GM12875 (cell line): ENCODE data around the gene FCAMR.

Source experiments
- H3K4me3 ChIP-seq: one replicate; pipeline ENCODE4 v1.5.1; 2011; ENCODE audit warnings: low read depth, low read length, control low read depth
- TF ChIP-seq, protein P1 (sequence below): IDR thresholded peaks from 2 replicates; pipeline ENCODE4 v1.5.1; 2011; ENCODE audit warnings: low read depth, mild to moderate bottlenecking, control low read depth, inconsistent platforms, low read length, moderate library complexity, borderline replicate concordance; ENCODE audit not compliant: insufficient read depth

The FCAMR gene

DNA sequence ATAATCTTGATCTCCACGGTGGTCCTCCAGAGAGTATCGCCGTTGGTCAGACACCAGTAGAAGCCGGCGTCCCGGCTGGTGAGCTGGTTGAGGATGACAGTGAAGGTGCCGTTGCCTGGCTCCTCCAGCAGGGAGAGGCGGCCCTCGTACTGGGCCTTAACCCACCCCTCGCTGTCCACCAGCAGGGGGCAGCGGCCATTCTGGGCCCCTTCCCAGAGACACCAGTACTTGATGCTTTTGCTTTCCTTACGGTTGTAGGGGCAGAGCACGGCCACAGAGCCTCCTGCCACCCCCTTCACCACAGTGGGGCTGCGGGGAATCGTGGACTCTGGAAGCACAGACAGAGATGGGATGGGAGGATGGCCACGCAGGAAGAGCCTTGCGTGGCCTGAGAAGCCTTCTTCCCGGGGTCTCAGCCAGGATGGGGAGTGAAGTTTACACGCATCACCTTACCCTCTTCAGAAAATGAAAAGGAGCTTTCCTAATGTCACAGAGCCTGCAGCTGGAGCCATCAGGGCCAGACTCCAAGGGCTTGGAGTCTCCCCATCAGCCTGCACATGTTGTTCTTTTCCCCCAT lies 34.7 kb downstream of the FCAMR start:
- TF ChIP-seq, protein P1, sequence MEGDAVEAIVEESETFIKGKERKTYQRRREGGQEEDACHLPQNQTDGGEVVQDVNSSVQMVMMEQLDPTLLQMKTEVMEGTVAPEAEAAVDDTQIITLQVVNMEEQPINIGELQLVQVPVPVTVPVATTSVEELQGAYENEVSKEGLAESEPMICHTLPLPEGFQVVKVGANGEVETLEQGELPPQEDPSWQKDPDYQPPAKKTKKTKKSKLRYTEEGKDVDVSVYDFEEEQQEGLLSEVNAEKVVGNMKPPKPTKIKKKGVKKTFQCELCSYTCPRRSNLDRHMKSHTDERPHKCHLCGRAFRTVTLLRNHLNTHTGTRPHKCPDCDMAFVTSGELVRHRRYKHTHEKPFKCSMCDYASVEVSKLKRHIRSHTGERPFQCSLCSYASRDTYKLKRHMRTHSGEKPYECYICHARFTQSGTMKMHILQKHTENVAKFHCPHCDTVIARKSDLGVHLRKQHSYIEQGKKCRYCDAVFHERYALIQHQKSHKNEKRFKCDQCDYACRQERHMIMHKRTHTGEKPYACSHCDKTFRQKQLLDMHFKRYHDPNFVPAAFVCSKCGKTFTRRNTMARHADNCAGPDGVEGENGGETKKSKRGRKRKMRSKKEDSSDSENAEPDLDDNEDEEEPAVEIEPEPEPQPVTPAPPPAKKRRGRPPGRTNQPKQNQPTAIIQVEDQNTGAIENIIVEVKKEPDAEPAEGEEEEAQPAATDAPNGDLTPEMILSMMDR = peak; percentile 81
- no peak overlapping the region for H3K4me3 ChIP-seq

DNA sequence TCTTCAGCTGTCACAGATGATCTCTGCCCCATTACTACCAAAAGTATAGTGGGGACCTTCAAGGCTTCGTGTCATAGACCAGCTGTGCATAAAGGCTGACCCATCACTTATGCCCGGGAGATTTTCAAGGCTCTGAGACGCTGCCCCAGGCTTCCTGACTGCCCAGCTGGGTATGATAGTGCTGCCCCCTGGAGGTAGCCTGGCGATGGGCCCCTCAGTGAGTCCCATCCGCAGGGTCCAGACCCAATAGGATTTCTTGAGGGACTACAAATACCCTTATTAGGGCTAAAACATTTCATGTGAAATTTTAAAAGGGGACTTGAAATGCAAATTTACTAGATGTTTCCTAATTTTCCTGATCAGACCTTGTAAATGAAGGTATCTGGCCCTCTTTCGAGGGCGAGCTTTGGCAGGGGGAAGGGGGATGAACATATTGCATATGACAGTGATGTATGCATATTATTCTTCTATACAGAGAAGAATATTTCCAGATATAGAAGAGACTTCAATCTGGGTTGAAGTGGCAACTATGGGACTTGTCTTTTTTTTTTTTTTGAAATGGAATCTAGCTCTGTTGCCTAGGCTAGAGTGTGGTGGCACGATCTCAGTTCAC lies 36.8 kb downstream of the FCAMR start:
- TF ChIP-seq, protein P1 = peak; percentile 88

DNA sequence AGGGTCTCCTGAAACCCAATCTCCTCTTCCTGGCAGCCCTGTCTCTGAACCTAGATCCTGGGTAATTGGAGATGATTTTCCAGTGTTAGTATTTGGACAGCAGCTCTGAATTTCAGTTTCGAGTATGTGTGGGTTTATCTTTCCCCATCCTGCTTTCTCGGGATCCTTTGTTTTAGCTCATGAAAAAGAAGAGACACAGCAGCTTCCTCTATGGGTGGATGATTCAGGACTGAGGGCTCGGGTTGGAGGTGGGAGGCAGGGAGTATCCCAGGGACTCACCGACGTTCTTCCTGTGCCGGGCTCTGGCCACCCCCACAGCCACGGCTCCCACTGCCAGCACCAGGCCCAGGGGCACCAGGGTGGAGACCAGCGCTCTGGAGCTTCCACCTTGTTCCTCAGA lies 38.1 kb downstream of the FCAMR start:
- TF ChIP-seq, protein P1 = no peak
- H3K4me3 ChIP-seq = no peak overlapping the region

More for the DNA sequence above, 36.8 kb downstream of the FCAMR start:
- no peak overlapping the region for H3K4me3 ChIP-seq

DNA sequence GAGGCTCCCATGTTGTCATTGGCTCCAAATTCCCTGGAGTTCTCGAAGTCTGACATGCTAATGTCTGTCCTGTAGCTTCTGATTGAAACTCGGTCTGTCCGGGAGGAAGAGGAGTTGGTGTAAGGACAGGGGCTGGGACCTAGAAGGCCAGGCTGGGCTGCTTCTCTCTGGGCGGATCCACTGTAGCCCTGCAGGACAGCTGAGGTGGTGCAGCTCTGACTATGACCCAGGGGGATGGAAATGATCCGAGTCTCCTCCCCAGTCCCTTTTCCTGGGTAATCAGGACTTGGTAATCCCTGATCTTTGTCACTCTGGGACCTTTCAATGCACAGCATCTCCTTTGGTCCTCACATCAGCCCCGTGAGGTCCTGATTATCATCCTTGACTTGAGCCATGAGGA lies 38.6 kb downstream of the FCAMR start:
- H3K4me3 ChIP-seq = peak overlapping the region; percentile 72

DNA sequence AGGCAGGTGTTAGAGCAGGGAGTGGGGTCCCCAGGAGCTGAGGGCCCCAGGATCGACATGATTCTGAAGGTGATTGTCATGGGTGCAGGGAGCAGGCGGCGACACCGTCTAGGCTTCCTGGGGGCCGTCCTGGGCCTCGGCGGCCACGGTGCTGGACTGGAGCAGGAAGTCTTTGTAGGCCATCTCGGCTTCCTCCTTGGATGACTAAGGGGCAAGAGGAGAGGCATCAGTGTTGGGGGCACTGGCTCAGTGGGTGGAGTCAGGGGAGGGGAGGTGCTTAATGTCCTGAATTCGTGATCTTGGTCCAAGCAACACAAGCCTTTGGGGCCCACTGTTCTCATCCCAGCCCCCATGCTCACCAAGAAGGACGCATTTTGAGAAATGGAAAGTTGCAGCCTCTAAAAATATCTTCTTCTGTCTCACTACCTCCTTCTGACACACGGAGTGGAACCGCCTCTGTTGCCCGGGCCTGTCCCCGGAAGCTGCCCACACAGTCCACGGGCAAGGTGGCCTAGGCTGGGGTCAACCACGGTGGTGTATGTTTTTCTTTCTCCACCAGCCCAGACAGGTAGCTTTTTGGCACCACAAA lies 40.0 kb downstream of the FCAMR start:
- peak overlapping the region; percentile 72 for H3K4me3 ChIP-seq

More for the DNA sequence above, 38.6 kb downstream of the FCAMR start:
- TF ChIP-seq, protein P1 = peak; percentile 65

DNA sequence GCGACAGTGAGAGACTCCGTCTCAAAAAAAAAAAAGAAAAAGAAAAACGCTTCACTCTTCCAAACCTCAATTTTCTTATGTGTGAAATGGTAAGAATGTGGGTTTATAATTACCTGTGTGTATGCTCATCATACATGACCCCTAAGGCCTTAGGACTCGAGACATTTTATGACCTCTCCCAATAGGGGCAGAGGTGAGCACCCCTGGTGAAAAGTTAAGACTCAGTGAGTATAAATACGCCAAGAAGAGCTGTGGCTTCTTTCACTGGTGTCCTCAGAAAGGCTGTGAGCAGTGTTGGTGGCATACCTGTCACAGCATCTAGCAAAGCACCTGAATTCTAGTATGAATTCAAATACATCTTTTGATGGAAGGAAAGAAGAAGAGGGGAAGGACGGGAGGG lies 40.7 kb downstream of the FCAMR start:
- peak overlapping the region; percentile 72 for H3K4me3 ChIP-seq

More for the DNA sequence above, 40.0 kb downstream of the FCAMR start:
- TF ChIP-seq, protein P1 = no peak

More for the DNA sequence above, 40.7 kb downstream of the FCAMR start:
- TF ChIP-seq, protein P1 = no peak
